Measurements from ENCODE around the gene FAM117A. TPM values are rescaled to one million over a fixed set of nuclear protein-coding genes. Genes with fewer than 3 reads are reported as not detected.

The FAM117A gene
- polyA plus RNA-seq, 2 of the 4 experiments (the other 2 are of a cell fraction): 1.8 TPM

GRCh38 chr17:49691086-49691676 is 72.8 kb downstream of the FAM117A start:
- no peaks in the 10 kb centered on the region for H3K9me3 ChIP-seq
- CTCF ChIA-PET: interaction anchor here (1.0 to 49.7 kb wide), 5 partner anchors 8 to 307 kb away, joined by 3 to 2008 read pairs (median 4); partner anchors contain the start of genes NXPH3 and SLC35B1
- H3K4me3 ChIP-seq: no peak overlapping the region
- DNase-seq (ENCODE audit: low read depth in 1 of 2, low spot score in 1 of 2) (no peak), ATAC-seq (no peak), FAIRE-seq (no peak)
- H3K4me2 ChIP-seq: no peak overlapping the region
- H3K4me1 ChIP-seq: 0 out of 3 replicates have a peak, but pooled peaks cover 4% of the 10 kb centered on the region
- no peak for TF ChIP-seq POLR2AphosphoS2 (conservative IDR thresholded peaks at IDR 0.05; ENCODE audit: low read length)
- no peak for TF ChIP-seq ZC3H11A (IDR thresholded peaks at IDR 0.05)
- TF ChIP-seq CBX8 (IDR thresholded peaks at IDR 0.05): no peak
- TF ChIP-seq TFCP2L1 (CRISPR knock-in tag; IDR thresholded peaks at IDR 0.05): no peak
- TF ChIP-seq CEBPB (IDR thresholded peaks at IDR 0.05): no peak
- TF ChIP-seq EP300 (IDR thresholded peaks at IDR 0.05): no peak
- TF ChIP-seq HOXB5 (CRISPR knock-in tag; IDR thresholded peaks at IDR 0.05): no peak
- TF ChIP-seq MAZ (IDR thresholded peaks at IDR 0.05; ENCODE audit: borderline replicate concordance, low read depth, low read length): no peak
- TF ChIP-seq FOSB (CRISPR knock-in tag; IDR thresholded peaks at IDR 0.05): no peak
- TF ChIP-seq FOXS1 (CRISPR knock-in tag; IDR thresholded peaks at IDR 0.05): no peak
- no peak for TF ChIP-seq CTCF (IDR thresholded peaks at IDR 0.05)
- no peak for TF ChIP-seq PBX3 (IDR thresholded peaks at IDR 0.05)
- TF ChIP-seq KDM1A (IDR thresholded peaks at IDR 0.05; ENCODE audit: low read depth): no peak
- no peak for TF ChIP-seq POLR2A (IDR thresholded peaks at IDR 0.05; ENCODE audit: low read length)
- no peak for TF ChIP-seq MAFK (IDR thresholded peaks at IDR 0.05; ENCODE audit: partially characterized antibody)
- TF ChIP-seq CHD4 (IDR thresholded peaks at IDR 0.05; ENCODE audit: borderline replicate concordance): no peak
- no peak for TF ChIP-seq NR3C1 (IDR thresholded peaks at IDR 0.05)
- TF ChIP-seq CHD2 (IDR thresholded peaks at IDR 0.05; ENCODE audit: low read length, partially characterized antibody): no peak
- TF ChIP-seq EHF (CRISPR knock-in tag; IDR thresholded peaks at IDR 0.05): no peak
- no peak for TF ChIP-seq MYC (IDR thresholded peaks at IDR 0.05; ENCODE audit: borderline replicate concordance, low read length)
- H3K27ac ChIP-seq: no peak overlapping the region
- POLR2A ChIA-PET: no interaction called here
- WGBS (ENCODE audit: missing lambda C conversion rate): 69% methylated on average over 9 of the region's 9 CpGs

- ATAC-seq (no peak), FAIRE-seq (no peak), DNase-seq (ENCODE audit: low read depth in 1 of 2, low spot score in 1 of 2) (no peak)
- ChIA-PET POLR2A (no interaction called here), CTCF (interaction anchor here (22.1 to 49.7 kb wide), 2 partner anchors 28 to 119 kb away, joined by 481 to 2008 read pairs; partner anchors contain the start of genes NXPH3 and SLC35B1)
- TF ChIP-seq TP53 (CRISPR knock-in tag; IDR thresholded peaks at IDR 0.05): no peak
- TF ChIP-seq GATA3 (IDR thresholded peaks at IDR 0.05; ENCODE audit: borderline replicate concordance): no peak
- no peak for TF ChIP-seq ZFP36 (IDR thresholded peaks at IDR 0.05; ENCODE audit: borderline replicate concordance, partially characterized antibody)
- no peak for TF ChIP-seq BHLHE40 (IDR thresholded peaks at IDR 0.05; ENCODE audit: low read depth, low read length)
- TF ChIP-seq PBX3 (IDR thresholded peaks at IDR 0.05): no peak
- Histone ChIP-seq H3K27ac (no peak overlapping the region), H3K4me1 (0 out of 3 replicates have a peak, but pooled peaks cover 4% of the 10 kb centered on the region), H3K4me3 (no peak overlapping the region), H3K4me2 (no peak overlapping the region), H3K9me3 (no peaks in the 10 kb centered on the region)
- WGBS (ENCODE audit: missing lambda C conversion rate): 84% methylated on average over 2 of the region's 2 CpGs
Observed at GRCh38 chr17:49690256-49690655, 73.7 kb downstream of the FAM117A start.
